AG04450 (cell line): ENCODE measurements around the gene HSPG2. TPM values are rescaled to one million over a fixed set of nuclear protein-coding genes. Genes with fewer than 3 reads are reported as not detected.
"Not testable (repeated sequence)": the region's sequence is repeated elsewhere in the genome, so short reads cannot be mapped to it uniquely, and the experiment has no call there.

Experiments
- CTCF ChIA-PET: fragments of 300-600, 350-600 bp; formaldehyde crosslinking; extraction: SDS; loops from one replicate; lab custom pipeline; 2022; ENCODE audit warnings: antibody characterized with exemption, inconsistent platforms; lab: Charles Lee
- POLR2A ChIA-PET: fragments of 350-600 bp; formaldehyde crosslinking; extraction: SDS; loops from one replicate; lab custom pipeline; 2021; ENCODE audit warnings: antibody characterized with exemption, inconsistent platforms; lab: Yijun Ruan, JAX
- DNase-seq: peaks from one replicate; pipeline ENCODE4 v3.0.0-alpha.2; 2011; ENCODE audit warnings: low read depth, low spot score
- H3K27ac ChIP-seq: one replicate; pipeline ENCODE4 v1.5.1; 2012; ENCODE audit warnings: low read depth, low read length, control low read depth
- H3K27me3 ChIP-seq: one replicate; pipeline ENCODE4 v1.6.0; 2012; ENCODE audit warnings: low read length; ENCODE audit not compliant: control insufficient read depth, insufficient read depth
- H3K4me3 ChIP-seq: 2 replicates; pipeline ENCODE4 v1.5.1; 2011; ENCODE audit warnings: mild to moderate bottlenecking, low read depth, low read length, control low read depth
- H3K9me3 ChIP-seq: 2 replicates; pipeline ENCODE4 v1.5.1; 2012; ENCODE audit warnings: low read length; ENCODE audit not compliant: control insufficient read depth, insufficient read depth
- CTCF ChIP-seq: IDR thresholded peaks from 2 replicates; pipeline ENCODE4 v1.5.1; 2011; ENCODE audit warnings: low read depth, low read length, control low read depth, inconsistent platforms
- polyA plus RNA-seq: library from polyadenylated mRNA; depleted of rRNA; stranded (reverse); fragments of >200 nt; gene quantifications from 2 replicates; pipeline ENCODE4 v1.2.3, GENCODE V29; 2011

Gene HSPG2
- polyA plus RNA-seq, 1 experiment, result 9.7 TPM

GRCh38 chr1:21952786-21953520 lies 15.8 kb upstream of the HSPG2 start:
- H3K27me3 ChIP-seq, result peaks cover 5% of the 10 kb centered on the region
- no peak for DNase-seq
- ChIA-PET POLR2A (no interaction called here), CTCF (no interaction called here)
- no peak overlapping the region for H3K4me3 ChIP-seq
- H3K9me3 ChIP-seq, result no peaks in the 10 kb centered on the region
- TF ChIP-seq CTCF, result no peak
- no peak overlapping the region for H3K27ac ChIP-seq

DNA sequence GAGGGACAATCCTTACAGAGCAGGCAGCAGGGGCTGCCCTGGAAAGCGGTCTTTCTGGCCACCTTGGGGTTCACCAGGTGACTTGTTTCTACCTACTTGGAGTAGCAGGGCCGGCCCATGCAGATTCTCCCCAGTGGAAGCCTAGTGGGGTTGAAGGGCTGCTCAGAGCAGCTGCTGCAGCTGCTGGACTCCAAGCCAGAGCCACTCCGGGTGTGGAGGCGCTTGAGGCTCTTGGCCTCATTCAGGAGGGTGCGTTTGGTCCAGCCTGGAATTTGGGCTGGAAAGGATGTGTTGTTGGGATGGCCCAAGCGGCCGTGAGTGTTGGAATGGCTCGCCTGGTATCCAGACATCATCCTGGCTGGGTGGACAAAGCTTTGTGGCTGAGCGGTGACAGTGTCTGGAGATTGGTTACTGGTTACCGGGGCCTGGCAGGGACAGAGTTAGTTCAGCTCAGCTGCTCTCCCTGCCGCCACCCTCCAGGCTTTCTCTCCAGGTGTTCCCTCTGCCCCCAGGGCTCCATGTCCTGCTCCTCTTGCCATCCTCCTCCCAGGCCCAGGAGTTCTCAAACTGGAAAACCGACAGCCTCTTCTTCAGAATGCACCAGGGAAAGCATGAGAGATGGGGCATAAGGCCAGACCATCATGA lies 14.2 kb upstream of the HSPG2 start:
- ChIA-PET CTCF (interaction anchor here (1.4 kb wide), 1 partner anchor 12 kb away, joined by 3 read pairs; no protein-coding TSS in a partner anchor), POLR2A (interaction anchor here (0.6 kb wide), 1 partner anchor 35 kb away, joined by 3 read pairs; no protein-coding TSS in a partner anchor)
- H3K9me3 ChIP-seq, result no peaks in the 10 kb centered on the region
- no peak for TF ChIP-seq CTCF
- H3K27ac ChIP-seq, result no peak overlapping the region
- H3K27me3 ChIP-seq, result peaks cover 5% of the 10 kb centered on the region
- no peak overlapping the region for H3K4me3 ChIP-seq
- no peak for DNase-seq

GRCh38 chr1:21950734-21951133 lies 13.6 kb upstream of the HSPG2 start:
- no peak for TF ChIP-seq CTCF
- H3K27me3 ChIP-seq, result peaks cover 5% of the 10 kb centered on the region
- ChIA-PET CTCF (no interaction called here), POLR2A (no interaction called here)
- no peak overlapping the region for H3K4me3 ChIP-seq
- H3K9me3 ChIP-seq, result no peaks in the 10 kb centered on the region
- no peak for DNase-seq
- H3K27ac ChIP-seq, result no peak overlapping the region

GRCh38 chr1:21946836-21947587 lies 9.9 kb upstream of the HSPG2 start:
- Histone ChIP-seq H3K27me3 (peaks cover 3% of the 10 kb centered on the region), H3K27ac (no peak overlapping the region), H3K9me3 (no peaks in the 10 kb centered on the region), H3K4me3 (no peak overlapping the region)
- no peak for TF ChIP-seq CTCF
- ChIA-PET POLR2A (no interaction called here), CTCF (no interaction called here)
- DNase-seq, result no peak

DNA sequence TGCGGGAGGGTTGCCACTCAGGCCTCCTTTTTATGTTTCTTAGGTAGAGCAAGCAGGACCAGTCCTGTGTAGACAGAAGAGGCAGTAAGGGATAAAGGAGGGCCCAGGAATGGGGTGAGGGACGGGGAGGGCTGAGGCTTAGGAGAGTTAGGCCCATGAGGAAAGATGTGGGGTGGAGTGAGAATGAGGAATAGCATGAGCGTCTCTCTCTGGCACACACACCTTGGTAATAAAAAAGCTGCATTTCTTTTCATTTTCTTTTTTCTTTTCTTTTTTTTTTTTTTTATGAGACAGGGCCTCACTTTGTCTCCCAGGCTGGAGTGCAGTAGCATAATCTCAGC lies 7.6 kb upstream of the HSPG2 start:
- TF ChIP-seq CTCF, result no peak
- Histone ChIP-seq H3K9me3 (no peaks in the 10 kb centered on the region), H3K27ac (no peak overlapping the region), H3K4me3 (no peak overlapping the region), H3K27me3 (no peaks in the 10 kb centered on the region)
- CTCF ChIA-PET, result no interaction called here
- no peak for DNase-seq
- POLR2A ChIA-PET, result no interaction called here

DNA sequence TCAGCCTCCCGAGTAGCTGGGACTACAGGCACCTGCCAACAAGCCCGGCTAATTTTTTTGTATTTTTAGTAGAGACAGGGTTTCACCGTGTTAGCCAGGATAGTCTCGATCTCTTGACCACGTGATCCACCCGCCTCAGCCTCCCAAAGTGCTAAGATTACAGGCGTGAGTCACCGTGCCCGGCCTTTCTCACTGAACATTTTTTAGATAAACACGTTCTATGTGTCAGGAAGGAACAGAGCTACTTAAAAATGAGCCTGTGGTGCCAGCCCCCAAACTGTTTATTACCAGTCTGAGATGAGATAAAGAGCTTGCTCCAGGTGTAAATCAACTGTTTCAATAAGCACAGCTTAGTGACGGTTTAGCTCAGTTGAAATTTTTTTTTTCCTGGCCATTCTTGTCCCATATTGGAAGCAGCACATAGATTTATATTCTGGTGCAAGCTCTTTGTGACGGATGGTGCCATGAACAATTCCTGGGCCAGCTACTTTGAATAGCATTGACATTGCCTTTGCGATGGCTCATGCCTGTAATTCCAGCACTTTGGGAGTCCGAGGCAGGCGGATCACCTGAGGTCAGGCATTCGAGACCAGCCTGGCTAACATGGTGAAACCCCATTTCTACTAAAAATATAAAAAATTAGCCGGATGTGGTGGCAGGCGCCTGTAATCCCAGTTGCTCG lies 6.0 kb upstream of the HSPG2 start:
- ChIA-PET POLR2A (interaction anchor here (0.8 to 1.1 kb wide), 2 partner anchors 12 to 23 kb away, joined by 4 to 5 read pairs; no protein-coding TSS in a partner anchor), CTCF (interaction anchor here (0.8 to 0.9 kb wide), 2 partner anchors 21 to 240 kb away, joined by 4 to 7 read pairs; no protein-coding TSS in a partner anchor)
- not testable (repeated sequence) for H3K27me3 ChIP-seq, DNase-seq, H3K4me3 ChIP-seq, H3K9me3 ChIP-seq
- peak overlapping the region; percentile 3 for H3K27ac ChIP-seq
